ENCODE data around the gene PAQR7.

Gene PAQR7

GRCh38 chr1:25879675-25880074, 4.2 kb upstream of the PAQR7 start:
- no peak for TF ChIP-seq CTCF (conservative IDR thresholded peaks at IDR 0.05)
- peak overlapping the region; percentile 62 for H3K27ac ChIP-seq

DNA sequence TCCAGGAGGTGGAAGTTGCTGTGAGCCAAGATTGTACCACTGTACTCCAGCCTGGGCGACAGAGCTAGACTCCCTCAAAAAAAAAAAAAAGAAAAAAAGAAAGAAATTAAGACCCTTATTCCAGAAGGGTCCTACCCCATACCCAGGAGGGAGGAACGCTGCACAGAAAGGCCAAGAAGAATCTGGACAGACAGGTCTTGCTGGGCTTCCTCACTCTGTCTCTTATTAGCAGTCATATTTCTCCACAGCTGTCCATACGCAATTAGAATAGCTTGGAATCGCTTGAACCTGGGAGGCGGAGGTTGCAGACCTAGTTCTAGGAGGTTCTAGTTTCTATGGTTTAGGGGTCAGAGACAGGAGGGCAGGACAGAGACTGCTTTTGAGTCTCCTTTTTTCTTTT, 3.2 kb upstream of the PAQR7 start:
- no peak for TF ChIP-seq CTCF (conservative IDR thresholded peaks at IDR 0.05)
- peak overlapping the region; percentile 62 for H3K27ac ChIP-seq

GRCh38 chr1:25877155-25877554, 1.6 kb upstream of the PAQR7 start:
- TF ChIP-seq CTCF (conservative IDR thresholded peaks at IDR 0.05): no peak
- H3K27ac ChIP-seq: no peak overlapping the region

- peak overlapping the region; percentile 97 for H3K27ac ChIP-seq
- no peak for TF ChIP-seq CTCF (conservative IDR thresholded peaks at IDR 0.05)
Observed at GRCh38 chr1:25876693-25877077, 1.2 kb upstream of the PAQR7 start.

- TF ChIP-seq CTCF (conservative IDR thresholded peaks at IDR 0.05): no peak
- peak overlapping the region; percentile 97 for H3K27ac ChIP-seq
Observed at GRCh38 chr1:25875856-25876692, 566 bp upstream of the PAQR7 start.

GRCh38 chr1:25874635-25875153, 814 bp downstream of the PAQR7 start:
- no peak for TF ChIP-seq CTCF (conservative IDR thresholded peaks at IDR 0.05)
- peak overlapping the region; percentile 97 for H3K27ac ChIP-seq

DNA sequence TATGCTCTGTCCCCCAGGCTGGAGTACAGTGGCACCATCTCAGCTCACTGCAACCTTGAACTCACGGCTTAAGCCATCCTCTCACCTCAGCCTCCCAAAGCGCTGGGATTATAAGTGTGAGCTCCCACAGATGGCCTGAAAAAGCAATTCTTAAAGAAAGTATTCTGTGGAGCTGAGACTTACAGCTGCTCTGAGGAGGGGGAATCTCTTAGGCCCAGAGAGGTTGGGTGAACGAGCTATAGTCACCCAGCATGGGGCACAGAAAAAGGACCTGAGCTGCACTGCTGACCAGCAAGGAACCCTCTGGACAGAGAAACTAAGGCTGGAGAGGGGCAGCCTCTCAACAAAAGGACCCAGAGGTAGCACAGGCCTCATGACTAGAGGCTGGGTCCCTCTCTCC, 1.3 kb downstream of the PAQR7 start:
- TF ChIP-seq CTCF (conservative IDR thresholded peaks at IDR 0.05): no peak
- H3K27ac ChIP-seq: peak overlapping the region; percentile 97
